HuH-7 (cell line): ENCODE results near the gene DNA2.
"Not testable (repeated sequence)": the region's sequence is repeated elsewhere in the genome, so short reads cannot be mapped to it uniquely, and the experiment has no call there.

Source experiments
- DNase-seq: peaks from one replicate; pipeline ENCODE4 v3.0.0; 2011; ENCODE audit warnings: low spot score

The DNA2 gene

DNA sequence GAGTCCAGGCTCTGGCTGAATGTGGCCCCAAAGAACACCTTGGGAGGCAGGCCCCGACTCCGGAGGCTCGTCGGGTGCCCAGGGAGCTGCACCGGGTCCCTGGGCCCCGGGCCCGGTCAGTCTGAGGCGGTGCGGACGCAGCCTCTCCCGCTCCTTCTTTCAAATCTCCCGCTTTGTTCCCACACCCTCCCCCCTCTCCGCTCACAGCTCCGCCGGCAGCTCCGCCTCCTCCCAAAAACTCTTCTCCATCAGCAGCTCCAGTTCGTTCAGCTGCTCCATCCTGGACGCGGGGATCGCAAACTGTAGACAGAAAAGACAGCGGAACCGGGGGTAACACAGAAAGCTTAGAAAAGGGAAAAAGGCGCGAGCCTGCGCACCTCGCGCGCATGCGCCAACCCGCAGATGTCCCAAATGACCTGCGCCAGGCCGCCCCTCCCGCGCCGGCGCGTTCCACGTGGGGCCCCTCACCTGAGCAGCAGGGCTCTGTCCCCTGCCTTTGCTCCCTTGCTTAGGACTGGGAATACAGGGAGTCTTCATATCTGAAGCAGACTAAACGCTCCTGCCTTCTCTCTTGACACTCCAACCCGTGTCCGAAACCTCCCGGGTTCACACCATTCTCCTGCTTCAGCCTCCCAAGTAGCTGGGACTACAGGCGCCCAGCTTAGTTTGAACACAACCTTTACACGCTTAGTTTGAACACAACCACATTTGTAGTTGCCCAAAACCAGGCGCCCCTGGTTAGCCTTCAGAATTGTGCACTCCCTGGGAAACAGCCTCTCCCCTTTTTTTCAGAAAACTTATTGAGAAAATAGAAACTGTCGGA is at the start of gene DNA2:
Gene DNA2 (minus strand): TSS at position 388 of the 823 bp plus-strand sequence. CDS start 109 bp downstream, at position 279.
- peak; percentile 77 for DNase-seq

GRCh38 chr10:68518609-68519008 is 46.8 kb upstream of the DNA2 start:
- not testable (repeated sequence) for DNase-seq

- no peak for DNase-seq
Observed at GRCh38 chr10:68517188-68517587, 45.4 kb upstream of the DNA2 start.

GRCh38 chr10:68516766-68517165 is 45.0 kb upstream of the DNA2 start:
- no peak for DNase-seq

GRCh38 chr10:68516216-68516615 is 44.4 kb upstream of the DNA2 start:
- not testable (repeated sequence) for DNase-seq

- no peak for DNase-seq
Observed at GRCh38 chr10:68508090-68508489, 36.3 kb upstream of the DNA2 start.

- peak; percentile 7 for DNase-seq
Observed at GRCh38 chr10:68506411-68506810, 34.6 kb upstream of the DNA2 start.

DNA sequence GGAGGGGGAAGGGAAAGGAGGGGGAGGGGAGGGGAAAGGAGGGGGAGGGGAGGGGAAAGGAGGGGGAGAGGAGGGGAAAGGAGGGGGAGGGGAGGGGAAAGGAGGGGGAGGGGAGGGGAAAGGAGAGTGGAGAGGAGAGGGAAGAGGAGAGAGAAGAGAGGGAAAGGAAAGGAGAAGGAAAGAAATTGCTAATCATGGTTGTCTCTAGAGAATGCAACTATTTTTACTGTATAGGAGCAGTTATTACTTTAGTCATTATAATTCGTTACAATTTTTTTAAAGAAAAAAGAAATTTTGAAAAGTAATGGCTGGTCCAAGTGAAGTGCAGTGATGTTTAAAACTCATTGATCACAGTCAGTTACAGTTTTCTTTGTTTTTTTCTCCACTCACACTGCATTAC is 31.1 kb upstream of the DNA2 start:
- DNase-seq = no peak

GRCh38 chr10:68501691-68502090 is 29.9 kb upstream of the DNA2 start:
- DNase-seq = no peak

DNA sequence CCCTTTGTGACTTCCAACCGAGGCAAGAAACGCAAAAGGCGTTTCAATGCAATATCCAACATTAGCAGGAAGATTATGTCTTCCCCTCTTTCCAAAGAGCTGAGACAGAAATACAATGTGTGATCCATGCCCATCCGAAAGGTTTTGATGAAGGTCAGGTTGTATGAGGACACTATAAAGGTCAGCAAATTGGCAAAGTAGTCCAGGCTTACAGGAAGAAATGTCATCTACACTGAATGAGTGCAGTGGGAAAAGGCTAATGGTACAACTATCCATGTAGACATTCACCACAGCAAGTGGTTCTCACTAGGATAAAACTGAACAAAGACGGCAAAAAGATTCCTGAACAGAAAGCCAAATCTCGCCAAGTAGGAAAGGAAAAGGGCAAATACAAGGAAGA is 27.8 kb upstream of the DNA2 start:
- no peak for DNase-seq

- DNase-seq = no peak
Observed at GRCh38 chr10:68496072-68496471, 24.3 kb upstream of the DNA2 start.

GRCh38 chr10:68492118-68492517 is 20.3 kb upstream of the DNA2 start:
- DNase-seq = no peak

GRCh38 chr10:68489919-68490318 is 18.1 kb upstream of the DNA2 start:
- DNase-seq = no peak

DNA sequence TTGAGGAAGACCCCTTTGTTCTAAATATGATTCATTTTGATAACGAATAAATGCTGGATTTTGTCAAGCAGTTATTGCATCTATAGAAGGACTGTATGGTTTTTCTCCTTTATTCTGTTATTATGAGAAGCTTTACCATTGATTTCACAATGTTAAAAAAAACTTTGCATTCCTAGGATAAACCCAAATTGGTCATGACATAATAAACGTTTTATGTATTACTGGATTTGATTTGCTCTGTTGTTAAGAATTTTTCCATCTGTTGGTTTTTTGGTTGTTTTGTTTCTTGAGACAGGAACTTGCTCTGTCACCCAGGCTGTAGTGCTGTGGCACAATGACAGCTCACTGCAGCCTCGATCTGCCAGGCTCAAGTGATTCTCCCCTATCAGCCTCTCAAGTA is 2.2 kb upstream of the DNA2 start:
- no peak for DNase-seq

DNA sequence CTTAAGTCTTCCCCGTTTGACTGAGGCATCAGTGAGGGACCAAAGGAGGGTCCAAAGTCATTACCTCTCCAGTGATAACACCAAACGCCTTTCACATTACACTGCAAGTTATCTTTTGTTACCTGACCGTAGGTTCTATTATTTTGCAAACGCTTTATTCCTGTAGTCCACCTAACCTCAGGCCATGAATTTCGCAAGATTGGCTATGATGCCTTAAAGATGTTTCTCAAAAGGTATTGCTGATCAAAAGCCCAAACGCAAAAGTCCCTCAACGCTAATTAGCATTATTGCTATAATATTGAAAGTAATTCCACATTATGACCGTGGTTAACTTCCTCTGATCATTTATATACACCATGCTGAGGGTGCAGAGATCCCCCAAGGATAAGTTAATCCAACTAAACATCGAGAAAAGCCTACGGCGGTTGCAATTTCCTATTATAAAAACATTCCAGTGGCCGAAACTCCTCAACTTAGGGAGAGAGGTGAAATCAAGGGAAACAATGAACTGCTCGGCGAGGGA is 649 bp downstream of the DNA2 start:
- DNase-seq = no peak

DNA sequence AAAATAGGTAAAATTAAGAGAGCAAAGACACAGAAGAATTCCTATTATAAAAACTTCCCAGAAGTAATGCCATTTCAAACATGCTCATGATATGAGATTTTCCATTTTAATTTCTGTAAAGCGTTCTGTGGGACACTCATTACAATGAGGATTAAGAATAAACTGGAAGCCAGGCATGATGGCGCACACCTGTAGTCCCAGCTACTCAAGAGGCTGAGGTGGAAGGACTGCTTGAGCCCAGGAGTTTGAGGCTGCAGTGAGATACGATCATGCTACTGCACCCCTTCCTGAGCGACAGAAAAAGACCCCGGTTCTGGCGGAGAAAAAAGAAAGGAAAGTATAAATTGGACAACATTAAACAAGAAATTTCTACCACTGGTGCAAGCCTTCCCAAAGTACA is 1.5 kb downstream of the DNA2 start:
- DNase-seq = no peak

DNA sequence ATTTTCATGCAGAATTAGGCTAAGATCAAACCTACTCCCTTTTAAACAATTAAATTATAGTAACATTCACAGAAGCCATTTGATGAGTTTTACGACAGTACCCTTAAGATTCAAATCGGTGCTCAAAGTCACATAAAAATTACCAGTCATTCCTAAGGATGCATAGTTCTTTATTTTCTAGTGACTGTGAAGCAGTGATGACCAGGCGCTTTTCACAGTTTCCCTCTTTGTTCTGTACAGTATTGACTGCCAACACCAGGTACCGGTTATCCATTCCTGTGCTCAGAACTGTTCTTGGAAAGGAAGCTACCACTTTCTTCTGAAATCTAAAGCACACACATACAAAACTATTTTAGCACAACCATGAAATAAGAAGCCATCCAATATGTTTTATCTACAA is 1.9 kb downstream of the DNA2 start:
- no peak for DNase-seq

DNA sequence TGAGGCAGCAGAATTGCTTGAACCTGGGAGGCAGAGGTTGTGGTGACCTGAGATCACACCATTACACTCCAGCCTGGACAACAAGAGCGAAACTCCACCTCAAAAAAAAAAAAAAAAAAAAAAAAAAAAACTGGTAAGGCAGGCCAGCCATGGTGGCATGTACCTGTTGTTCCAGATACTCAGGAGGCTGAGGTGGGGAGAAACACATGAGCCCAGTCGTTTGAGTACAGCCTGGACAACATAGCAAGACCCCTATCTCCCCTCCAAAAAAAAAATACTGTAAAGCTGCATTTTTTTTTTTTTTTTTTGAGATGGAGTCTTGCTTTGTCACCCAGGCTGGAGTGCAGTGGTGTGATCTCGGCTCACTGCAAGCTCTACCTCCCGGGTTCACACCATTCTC is 7.0 kb downstream of the DNA2 start:
- not testable (repeated sequence) for DNase-seq

DNA sequence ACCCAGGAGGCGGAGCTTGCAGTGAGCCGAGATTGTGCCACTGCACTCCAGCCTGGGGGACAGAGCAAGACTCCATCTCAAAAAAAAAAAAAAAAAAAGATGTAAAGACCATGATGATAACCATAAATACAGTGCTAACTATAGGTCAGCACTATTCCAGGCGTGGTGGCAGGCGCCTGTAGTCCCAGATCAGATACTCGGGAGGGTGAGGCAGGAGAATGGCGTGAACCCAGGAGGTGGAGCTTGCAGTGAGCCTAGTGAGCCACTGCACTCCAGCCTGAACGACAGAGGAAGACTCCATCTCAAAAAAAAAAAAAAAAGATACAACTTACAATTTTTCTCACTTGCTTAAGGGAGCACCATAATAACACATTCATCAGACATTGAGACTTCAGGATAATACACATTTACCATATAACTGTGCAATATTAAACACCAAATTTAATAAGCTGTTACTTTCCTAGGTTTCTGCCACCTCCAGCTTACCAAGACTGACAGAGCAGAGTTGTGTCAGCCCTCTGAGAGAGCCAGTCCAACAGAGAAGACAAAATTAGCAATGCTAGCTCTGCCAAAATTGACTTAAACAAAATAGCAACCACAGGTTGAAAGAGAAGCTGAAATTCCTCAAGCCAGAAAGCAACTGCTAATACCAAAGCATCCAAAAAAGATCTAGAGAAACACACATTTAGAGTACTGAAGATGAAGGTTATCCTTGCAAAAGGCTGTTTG is 8.2 kb downstream of the DNA2 start:
- no peak for DNase-seq

DNA sequence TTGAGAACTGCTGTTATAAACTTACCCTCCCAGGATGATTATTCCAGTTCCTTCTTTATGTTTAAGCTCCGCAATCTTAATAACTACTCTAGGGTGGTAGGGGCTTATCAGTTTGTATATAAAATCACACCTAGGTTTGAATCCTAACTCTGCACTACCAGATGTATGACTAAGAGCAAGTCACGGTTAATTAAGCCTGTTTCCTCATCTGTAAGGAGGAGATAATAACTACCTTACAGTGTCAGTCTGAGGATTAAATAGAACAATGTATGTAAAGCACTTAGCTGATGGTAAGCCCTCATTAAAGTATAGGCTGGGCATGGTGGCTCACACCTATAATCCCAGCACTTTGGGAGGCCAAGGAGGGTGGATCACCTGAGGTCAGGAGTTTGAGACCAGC is 9.2 kb downstream of the DNA2 start:
- DNase-seq = no peak

- DNase-seq = no peak
Observed at GRCh38 chr10:68461032-68461431, 10.7 kb downstream of the DNA2 start.

- not testable (repeated sequence) for DNase-seq
Observed at GRCh38 chr10:68449698-68450097, 22.1 kb downstream of the DNA2 start.

- no peak for DNase-seq
Observed at GRCh38 chr10:68446179-68446578, 25.6 kb downstream of the DNA2 start.
